Cardiac fibroblast (primary cell): ENCODE results near the gene RBP3.
A peak's percentile ranks its signal among the peaks of the same experiment; 100 is the strongest.

ENCODE experiments used
- DNase-seq, 2 donors: peaks; one replicate each; pipeline versions ENCODE4 v3.0.0 to v3.0.0-alpha.2; 2010; ENCODE audit warnings: low read depth in 2 of 2
- H3K4me3 ChIP-seq, 2 donors: replicated peaks in 1 of 2; 1 replicate in 1 of 2; 2 replicates in 1 of 2; pipeline ENCODE4 v1.5.1; 2011; ENCODE audit warnings: low read depth in 2 of 2, low read length in 2 of 2, mild to moderate bottlenecking in 2 of 2, moderate library complexity in 1 of 2
- TF ChIP-seq, protein P1 (sequence below): IDR thresholded peaks from one replicate; pipeline ENCODE4 v1.5.1; 2011; ENCODE audit warnings: low read depth, mild to moderate bottlenecking, low read length, inconsistent platforms

Gene RBP3

DNA sequence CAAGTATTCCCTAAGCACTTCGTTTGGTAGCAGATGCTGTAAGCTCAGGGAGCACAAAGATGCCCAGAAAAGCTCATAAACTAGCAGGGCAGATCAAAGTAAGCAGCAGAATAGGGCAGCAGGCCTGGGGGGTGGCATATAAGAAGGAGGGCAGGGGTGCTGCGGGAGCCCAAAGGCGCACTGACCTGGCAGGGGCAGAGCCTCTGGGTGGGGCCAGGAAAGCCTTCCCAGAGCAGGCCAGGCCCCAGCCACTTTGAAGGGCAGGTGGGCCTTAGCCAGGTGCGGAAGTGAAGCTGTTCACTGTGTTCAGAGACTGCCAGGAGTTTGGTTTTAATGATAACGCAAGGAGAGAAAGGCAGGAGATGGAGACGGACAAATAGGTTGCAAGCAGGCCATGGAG lies 44.3 kb upstream of the RBP3 start:
- TF ChIP-seq, protein P1, sequence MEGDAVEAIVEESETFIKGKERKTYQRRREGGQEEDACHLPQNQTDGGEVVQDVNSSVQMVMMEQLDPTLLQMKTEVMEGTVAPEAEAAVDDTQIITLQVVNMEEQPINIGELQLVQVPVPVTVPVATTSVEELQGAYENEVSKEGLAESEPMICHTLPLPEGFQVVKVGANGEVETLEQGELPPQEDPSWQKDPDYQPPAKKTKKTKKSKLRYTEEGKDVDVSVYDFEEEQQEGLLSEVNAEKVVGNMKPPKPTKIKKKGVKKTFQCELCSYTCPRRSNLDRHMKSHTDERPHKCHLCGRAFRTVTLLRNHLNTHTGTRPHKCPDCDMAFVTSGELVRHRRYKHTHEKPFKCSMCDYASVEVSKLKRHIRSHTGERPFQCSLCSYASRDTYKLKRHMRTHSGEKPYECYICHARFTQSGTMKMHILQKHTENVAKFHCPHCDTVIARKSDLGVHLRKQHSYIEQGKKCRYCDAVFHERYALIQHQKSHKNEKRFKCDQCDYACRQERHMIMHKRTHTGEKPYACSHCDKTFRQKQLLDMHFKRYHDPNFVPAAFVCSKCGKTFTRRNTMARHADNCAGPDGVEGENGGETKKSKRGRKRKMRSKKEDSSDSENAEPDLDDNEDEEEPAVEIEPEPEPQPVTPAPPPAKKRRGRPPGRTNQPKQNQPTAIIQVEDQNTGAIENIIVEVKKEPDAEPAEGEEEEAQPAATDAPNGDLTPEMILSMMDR, result no peak
- no peak overlapping the region for H3K4me3 ChIP-seq
- no peak for DNase-seq

DNA sequence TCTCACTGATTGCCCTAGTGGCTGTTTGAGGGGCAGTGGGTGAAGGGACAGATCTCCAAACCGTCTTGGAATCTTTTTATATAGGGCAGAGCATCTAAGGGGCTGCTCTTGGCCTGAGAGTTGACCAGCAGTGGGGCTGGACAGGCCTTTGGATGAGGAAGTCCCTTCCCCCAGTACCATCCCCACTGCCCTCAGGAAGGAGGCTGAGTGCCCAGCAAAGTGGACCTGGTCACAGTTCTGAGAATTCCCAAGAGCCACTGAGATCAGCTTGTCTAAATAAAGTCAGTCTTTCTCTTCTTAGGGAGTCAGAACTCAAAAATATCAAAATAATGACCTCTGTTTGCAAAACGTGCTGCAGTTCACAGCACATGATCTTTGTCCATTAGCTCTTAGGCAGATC lies 42.6 kb upstream of the RBP3 start:
- no peak for DNase-seq
- no peak overlapping the region for H3K4me3 ChIP-seq
- TF ChIP-seq, protein P1, result no peak

DNA sequence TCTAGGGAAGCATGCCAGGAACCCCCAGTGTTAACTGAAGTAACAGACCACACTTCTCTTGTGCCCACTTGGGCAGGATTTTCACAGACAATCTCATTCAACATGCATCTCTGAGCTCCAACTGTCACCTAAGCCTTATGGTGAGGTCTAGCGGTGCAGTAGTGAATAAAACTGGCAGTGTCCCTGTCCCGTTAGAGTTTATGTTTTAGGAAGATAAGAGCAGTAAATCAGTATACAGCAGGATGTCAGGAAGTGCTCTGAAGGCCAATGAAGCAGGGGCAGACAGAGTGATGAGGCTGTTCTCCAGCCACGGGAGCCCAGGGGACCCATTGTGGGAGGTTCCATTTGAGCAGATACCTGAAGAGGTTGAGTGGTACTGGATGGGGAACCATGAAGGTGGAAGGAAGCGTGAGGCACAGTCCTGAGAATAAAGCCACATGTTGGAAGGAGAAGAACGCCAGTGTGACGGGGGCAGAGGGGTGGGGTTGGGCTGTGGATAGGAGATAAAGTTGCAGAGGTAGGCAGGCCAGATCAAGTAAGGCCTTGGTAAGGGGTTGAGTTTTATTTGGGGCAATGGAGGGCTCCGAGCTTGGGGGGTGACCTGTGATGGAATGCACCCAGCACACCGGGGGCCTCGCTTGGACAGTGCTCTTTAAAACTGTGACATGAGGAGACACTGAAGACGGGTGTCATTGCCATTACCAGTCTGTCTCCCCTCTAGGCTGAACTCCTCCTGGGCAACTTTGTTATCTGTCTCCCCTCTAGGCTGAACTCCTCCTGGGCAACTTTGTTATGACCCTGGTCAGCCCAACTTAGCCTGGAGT lies 41.6 kb upstream of the RBP3 start:
- TF ChIP-seq, protein P1, result no peak
- DNase-seq, result no peak
- no peak overlapping the region for H3K4me3 ChIP-seq

DNA sequence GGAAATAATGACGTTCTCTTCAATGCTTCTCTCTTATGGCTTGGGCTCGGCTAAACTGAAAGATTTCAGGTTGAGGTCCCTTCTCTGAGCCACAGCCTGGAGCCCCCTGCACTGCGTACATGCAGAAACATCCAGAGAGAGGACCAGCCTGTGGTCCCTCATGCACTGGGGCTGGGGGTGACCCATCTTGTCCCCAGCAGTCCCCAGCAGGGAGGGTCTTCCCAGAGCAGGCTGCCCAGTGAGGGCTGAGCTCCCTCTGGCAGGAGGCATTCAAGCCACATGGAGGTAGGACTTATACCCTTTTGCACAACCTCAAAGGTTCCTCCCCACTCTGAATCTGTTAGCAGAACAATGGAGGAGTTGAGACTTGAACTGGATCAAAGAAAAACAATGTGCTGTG lies 40.8 kb upstream of the RBP3 start:
- no peak overlapping the region for H3K4me3 ChIP-seq
- no peak for DNase-seq
- TF ChIP-seq, protein P1, result no peak

DNA sequence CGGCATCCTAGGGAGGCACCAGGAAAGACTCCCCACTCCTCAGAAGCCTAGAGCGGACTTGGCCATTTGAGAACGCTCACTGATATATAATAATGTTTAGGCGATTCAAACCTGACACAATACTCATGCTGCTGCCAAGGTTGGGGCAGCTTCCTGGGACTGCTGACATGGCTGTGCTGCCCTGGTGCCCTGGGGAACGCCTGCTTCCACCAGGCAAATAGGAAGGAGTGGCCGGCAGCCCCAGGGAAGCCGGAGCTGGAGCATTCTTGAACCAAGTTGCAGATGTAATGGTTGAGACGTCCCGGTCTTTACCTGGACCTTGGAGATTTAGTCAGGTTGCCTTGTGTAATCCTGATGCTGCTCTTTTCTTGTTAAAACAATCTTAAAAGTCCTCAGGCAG lies 39.4 kb upstream of the RBP3 start:
- TF ChIP-seq, protein P1, result no peak
- DNase-seq, result no peak
- H3K4me3 ChIP-seq, result no peak overlapping the region

DNA sequence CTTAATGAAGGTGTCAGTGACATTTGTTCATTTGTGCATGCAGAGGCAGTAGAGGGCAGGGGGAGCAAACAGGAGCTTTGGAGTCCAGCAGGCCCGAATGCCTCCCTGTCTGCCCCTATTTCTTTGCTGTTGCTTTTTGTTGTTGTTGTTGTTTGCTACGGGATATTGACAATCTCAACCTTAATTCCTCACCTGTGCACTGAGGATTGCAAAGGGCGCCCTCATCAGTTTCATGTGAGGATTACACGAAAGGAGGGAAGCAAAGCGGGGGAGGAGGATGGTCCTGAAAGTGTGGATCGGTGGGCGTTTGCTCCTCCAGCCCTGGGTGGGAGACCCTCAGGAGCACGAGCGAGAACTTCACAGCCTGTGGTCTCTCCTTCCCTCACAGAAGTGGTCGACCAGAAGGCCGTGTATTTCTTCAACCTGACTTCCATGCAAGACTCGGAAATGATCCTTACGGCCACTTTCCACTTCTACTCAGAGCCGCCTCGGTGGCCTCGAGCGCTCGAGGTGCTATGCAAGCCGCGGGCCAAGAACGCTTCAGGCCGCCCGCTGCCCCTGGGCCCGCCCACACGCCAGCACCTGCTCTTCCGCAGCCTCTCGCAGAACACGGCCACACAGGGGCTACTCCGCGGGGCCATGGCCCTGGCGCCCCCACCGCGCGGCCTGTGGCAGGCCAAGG lies 38.6 kb upstream of the RBP3 start:
- TF ChIP-seq, protein P1, result peak; percentile 49
- DNase-seq, result peak in 1 of 2 donors; percentile 9
- no peak overlapping the region for H3K4me3 ChIP-seq
